B cell (primary cell): Measurements from ENCODE around the gene TTC22. TPM values are rescaled to one million over a fixed set of nuclear protein-coding genes. Genes with fewer than 3 reads are reported as not detected.

Experiments
- ATAC-seq: fragments of 200-7000 bp; cut with Tn5 transposase; one replicate; pipeline ENCODE4 v1.10.0; 2021; ENCODE audit warnings: low read depth, mild to moderate bottlenecking, moderate number of reproducible peaks, moderate library complexity
- CTCF ChIA-PET: fragments of 350-600 bp; sonication (Branson Sonifier 250); formaldehyde crosslinking; loops from one replicate; lab custom pipeline; 2021; ENCODE audit warnings: antibody characterized with exemption, inconsistent platforms; lab: Charles Lee
- POLR2A ChIA-PET: fragments of 350-600 bp; sonication (Branson Sonifier 250); formaldehyde crosslinking; loops from one replicate; lab custom pipeline; 2021; ENCODE audit warnings: antibody characterized with exemption; lab: Charles Lee
- DNase-seq: peaks from one replicate; pipeline ENCODE4 v3.0.0; 2013
- H2AFZ ChIP-seq: 2 replicates; pipeline ENCODE4 v1.6.1; 2012; ENCODE audit warnings: mild to moderate bottlenecking, low read depth, low read length; ENCODE audit not compliant: insufficient read depth, poor library complexity, severe bottlenecking
- H3K27ac ChIP-seq, 2 donors: 1 replicate in 1 of 2; 2 replicates in 1 of 2; pipeline ENCODE4 v1.5.1; 2012 to 2013; ENCODE audit warnings: low read length in 2 of 2, mild to moderate bottlenecking in 2 of 2, moderate library complexity in 1 of 2
- H3K27me3 ChIP-seq, 4 experiments: fragments of 200-600 bp in 1 of 4; sonication (generic) in 1 of 4; replicated peaks in 1 of 4; 1 replicate in 2 of 4; 2 replicates in 2 of 4; pipeline versions ENCODE4 v1.6.1 to v1.7.0; 2013 to 2016; ENCODE audit warnings: low read length in 3 of 4, mild to moderate bottlenecking in 2 of 4, mixed read lengths in 1 of 4, moderate library complexity in 1 of 4; ENCODE audit not compliant: insufficient read depth in 4 of 4, control insufficient read depth in 3 of 4; ENCODE audit errors: control extremely low read depth in 1 of 4
- H3K36me3 ChIP-seq, 2 experiments: replicated peaks in 1 of 2; 1 replicate in 1 of 2; 2 replicates in 1 of 2; pipeline versions ENCODE4 v1.6.1 to v1.7.1; 2013; ENCODE audit warnings: low read length in 1 of 2; ENCODE audit not compliant: insufficient read depth in 2 of 2, control insufficient read depth in 1 of 2; ENCODE audit errors: control extremely low read depth in 1 of 2, extremely low read depth in 1 of 2
- H3K4me1 ChIP-seq, 2 donors: fragments of 200-600 bp in 1 of 2; sonication (generic) in 1 of 2; 1 replicate in 1 of 2; 2 replicates in 1 of 2; pipeline versions ENCODE4 v1.5.1 to v1.6.1; 2013 to 2017; ENCODE audit warnings: low read length in 2 of 2; ENCODE audit not compliant: control insufficient read depth in 2 of 2, insufficient read depth in 2 of 2
- H3K4me2 ChIP-seq: replicated peaks from 2 replicates; pipeline ENCODE3; 2012; ENCODE audit warnings: mild to moderate bottlenecking, low read depth, low read length; ENCODE audit not compliant: poor library complexity, severe bottlenecking
- H3K4me3 ChIP-seq, 5 experiments: fragments of 200-600 bp in 1 of 5; sonication (generic) in 1 of 5; 1 replicate in 3 of 5; 2 replicates in 2 of 5; pipeline versions ENCODE4 v1.5.1 to v1.7.0; 2011 to 2016; ENCODE audit warnings: low read length in 4 of 5, mild to moderate bottlenecking in 4 of 5, low read depth in 2 of 5, control low read depth in 1 of 5, moderate library complexity in 1 of 5; ENCODE audit not compliant: insufficient read depth in 1 of 5; ENCODE audit errors: control extremely low read depth in 1 of 5, extremely low read depth in 1 of 5
- H3K79me2 ChIP-seq: fragments of 200-600 bp; sonication (generic); one replicate; pipeline ENCODE4 v1.6.0; 2016; ENCODE audit warnings: low read length; ENCODE audit not compliant: control insufficient read depth, insufficient read depth
- H3K9ac ChIP-seq: fragments of 200-600 bp; sonication (generic); 2 replicates; pipeline ENCODE4 v1.6.1; 2017; ENCODE audit warnings: mild to moderate bottlenecking, low read length, moderate library complexity
- H3K9me3 ChIP-seq, 3 donors: one replicate each; pipeline versions ENCODE4 v1.6.1 to v1.7.1; 2013; ENCODE audit warnings: low read length in 2 of 3; ENCODE audit not compliant: control insufficient read depth in 2 of 3, insufficient read depth in 1 of 3; ENCODE audit errors: control extremely low read depth in 1 of 3
- H4K20me1 ChIP-seq: 2 replicates; pipeline ENCODE4 v1.6.0; 2012; ENCODE audit warnings: mild to moderate bottlenecking, low read length; ENCODE audit not compliant: insufficient read depth, control insufficient read depth, poor library complexity, severe bottlenecking
- H3K27ac Mint-ChIP-seq: one replicate; pipeline ENCODE4 v1.8.0; 2021; ENCODE audit warnings: mixed read lengths
- H3K27me3 Mint-ChIP-seq: one replicate; pipeline ENCODE4 v1.8.0; 2021; ENCODE audit warnings: mixed read lengths
- H3K4me1 Mint-ChIP-seq: one replicate; pipeline ENCODE4 v1.8.0; 2021; ENCODE audit warnings: mixed read lengths
- H3K4me3 Mint-ChIP-seq: one replicate; pipeline ENCODE4 v1.8.0; 2021; ENCODE audit warnings: mixed read lengths
- H3K9me3 Mint-ChIP-seq: one replicate; pipeline ENCODE4 v1.8.0; 2022; ENCODE audit warnings: mixed read lengths; ENCODE audit not compliant: insufficient read depth
- EZH2 ChIP-seq: IDR thresholded peaks from 2 replicates; pipeline ENCODE4 v1.6.1; 2012; ENCODE audit warnings: borderline replicate concordance, low read depth, mild to moderate bottlenecking, moderate library complexity, low read length; ENCODE audit not compliant: insufficient read depth, poor library complexity, severe bottlenecking
- WGBS: methylation state at CpG from one replicate; pipeline ENCODE4 v1.1.5; 2013; ENCODE audit warnings: missing lambda C conversion rate; ENCODE audit not compliant: insufficient coverage; 5-methylcytosine and 5-hydroxymethylcytosine counted together
- intact Hi-C: fragments of 100-400 bp; cut with micrococcal nuclease; formaldehyde crosslinking; loops from one replicate; pipeline ENCODE4 v1.10.0; 2022
- polyA plus RNA-seq: library from polyadenylated mRNA; depleted of rRNA; stranded (reverse); fragments of >200 nt; gene quantifications from 2 replicates; pipeline ENCODE4 v1.2.3, GENCODE V29; 2012
- total RNA-seq, 2 donors: library from RNA; stranded (reverse); fragments of 120-200 nt in 1 of 2; gene quantifications; 1 replicate in 1 of 2; 2 replicates in 1 of 2; pipeline versions ENCODE4 v1.2.3 to v1.2.4, GENCODE V29; 2013 to 2022
- TF ChIP-seq, protein P1 (sequence below): fragments of 200-600 bp; IDR thresholded peaks from one replicate; pipeline ENCODE4 v1.8.0; 2022; ENCODE audit warnings: antibody characterized with exemption, mild to moderate bottlenecking

Gene TTC22
- total and polyA plus RNA-seq, 2 donors (not counting 1 experiment from before 2014, with no cell fraction given), result 7.8 to 10.9 TPM

DNA sequence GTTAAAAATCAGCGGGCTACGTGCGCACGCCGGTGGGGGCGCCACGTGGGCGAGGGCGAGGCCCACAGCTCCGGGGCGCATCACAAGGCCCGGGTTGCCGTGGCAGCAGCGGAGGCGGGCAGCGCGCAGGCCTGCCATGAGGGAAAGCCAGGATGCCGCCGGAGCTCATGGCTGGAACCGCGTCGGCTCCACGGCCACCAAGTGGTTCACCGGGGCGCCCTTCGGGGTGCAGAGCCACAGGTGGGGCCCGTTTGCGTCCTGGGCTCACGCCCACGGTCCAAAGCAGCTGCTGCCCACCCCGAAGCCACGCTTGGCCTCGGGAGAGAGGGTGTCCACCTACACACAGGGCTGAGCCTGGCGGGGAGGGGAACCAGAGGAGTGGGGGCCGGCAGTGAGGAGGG is 4.9 kb upstream of the TTC22 start:
- no peak for DNase-seq
- ATAC-seq, result no peak
- no peak overlapping the region for H2AFZ ChIP-seq
- POLR2A ChIA-PET, result no interaction called here
- H3K9me3 Mint-ChIP-seq, result no peaks in the 10 kb centered on the region
- 92% methylated on average over 32 of the region's 35 CpGs for WGBS
- H3K79me2 ChIP-seq, result no peaks in the 10 kb centered on the region
- H3K27ac Mint-ChIP-seq, result no peak overlapping the region
- H4K20me1 ChIP-seq, result no peaks in the 10 kb centered on the region
- no peak overlapping the region for H3K9ac ChIP-seq
- peaks cover 5 to 7% of the 10 kb centered on the region in 2 donors for H3K4me1 ChIP-seq
- H3K4me2 ChIP-seq, result no peak overlapping the region
- intact Hi-C loops, result no loop called here
- H3K36me3 ChIP-seq, result no peaks in the 10 kb centered on the region
- H3K27me3 ChIP-seq, result no peaks in the 10 kb centered on the region
- no peak for TF ChIP-seq EZH2
- TF ChIP-seq, protein P1, sequence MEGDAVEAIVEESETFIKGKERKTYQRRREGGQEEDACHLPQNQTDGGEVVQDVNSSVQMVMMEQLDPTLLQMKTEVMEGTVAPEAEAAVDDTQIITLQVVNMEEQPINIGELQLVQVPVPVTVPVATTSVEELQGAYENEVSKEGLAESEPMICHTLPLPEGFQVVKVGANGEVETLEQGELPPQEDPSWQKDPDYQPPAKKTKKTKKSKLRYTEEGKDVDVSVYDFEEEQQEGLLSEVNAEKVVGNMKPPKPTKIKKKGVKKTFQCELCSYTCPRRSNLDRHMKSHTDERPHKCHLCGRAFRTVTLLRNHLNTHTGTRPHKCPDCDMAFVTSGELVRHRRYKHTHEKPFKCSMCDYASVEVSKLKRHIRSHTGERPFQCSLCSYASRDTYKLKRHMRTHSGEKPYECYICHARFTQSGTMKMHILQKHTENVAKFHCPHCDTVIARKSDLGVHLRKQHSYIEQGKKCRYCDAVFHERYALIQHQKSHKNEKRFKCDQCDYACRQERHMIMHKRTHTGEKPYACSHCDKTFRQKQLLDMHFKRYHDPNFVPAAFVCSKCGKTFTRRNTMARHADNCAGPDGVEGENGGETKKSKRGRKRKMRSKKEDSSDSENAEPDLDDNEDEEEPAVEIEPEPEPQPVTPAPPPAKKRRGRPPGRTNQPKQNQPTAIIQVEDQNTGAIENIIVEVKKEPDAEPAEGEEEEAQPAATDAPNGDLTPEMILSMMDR, result no peak
- no peak overlapping the region for H3K4me3 ChIP-seq
- H3K27me3 Mint-ChIP-seq, result no peaks in the 10 kb centered on the region
- no peak overlapping the region for H3K4me3 Mint-ChIP-seq
- peaks cover 11% of the 10 kb centered on the region for H3K4me1 Mint-ChIP-seq
- no peaks in the 10 kb centered on the region for H3K9me3 ChIP-seq
- no peak overlapping the region for H3K27ac ChIP-seq
- CTCF ChIA-PET, result no interaction called here

DNA sequence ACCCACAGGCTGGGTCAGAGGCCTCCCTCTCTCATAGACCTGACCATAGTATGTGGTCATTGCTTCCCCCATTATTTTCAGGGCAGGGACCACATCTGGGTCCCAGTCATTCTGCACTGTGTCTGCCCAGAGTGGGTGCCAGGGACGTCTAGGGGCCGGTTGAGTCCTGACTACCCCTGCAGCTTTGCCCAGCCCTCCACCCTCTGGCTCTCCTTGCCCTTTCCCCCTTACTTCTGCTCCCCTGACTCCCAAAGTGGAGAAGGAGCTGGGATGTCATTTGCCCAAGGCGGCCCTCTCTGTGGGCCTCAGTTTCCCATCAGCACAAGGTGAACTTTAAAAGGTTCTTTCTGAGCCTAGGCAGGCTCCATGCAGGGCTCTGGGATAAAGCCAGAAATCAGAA is 4.3 kb upstream of the TTC22 start:
- intact Hi-C loops, result no loop called here
- Histone ChIP-seq H3K79me2 (no peaks in the 10 kb centered on the region), H3K27ac (no peak overlapping the region), H4K20me1 (no peaks in the 10 kb centered on the region), H3K4me3 (no peak overlapping the region), H3K4me1 (peaks cover 8 to 10% of the 10 kb centered on the region in 2 donors), H3K9me3 (no peaks in the 10 kb centered on the region), H3K27me3 (no peaks in the 10 kb centered on the region), H2AFZ (no peak overlapping the region), H3K9ac (no peak overlapping the region), H3K4me2 (no peak overlapping the region), H3K36me3 (no peaks in the 10 kb centered on the region)
- no peaks in the 10 kb centered on the region for H3K9me3 Mint-ChIP-seq
- no CpG with 5 or more reads among the region's 3 CpGs for WGBS
- peaks cover 11% of the 10 kb centered on the region for H3K4me1 Mint-ChIP-seq
- H3K27ac Mint-ChIP-seq, result no peak overlapping the region
- CTCF ChIA-PET, result no interaction called here
- TF ChIP-seq EZH2, result no peak
- TF ChIP-seq, protein P1, result no peak
- POLR2A ChIA-PET, result no interaction called here
- no peak for DNase-seq
- no peaks in the 10 kb centered on the region for H3K27me3 Mint-ChIP-seq
- no peak for ATAC-seq
- no peak overlapping the region for H3K4me3 Mint-ChIP-seq
